ENCODE data around the gene CMSS1.

DNA sequence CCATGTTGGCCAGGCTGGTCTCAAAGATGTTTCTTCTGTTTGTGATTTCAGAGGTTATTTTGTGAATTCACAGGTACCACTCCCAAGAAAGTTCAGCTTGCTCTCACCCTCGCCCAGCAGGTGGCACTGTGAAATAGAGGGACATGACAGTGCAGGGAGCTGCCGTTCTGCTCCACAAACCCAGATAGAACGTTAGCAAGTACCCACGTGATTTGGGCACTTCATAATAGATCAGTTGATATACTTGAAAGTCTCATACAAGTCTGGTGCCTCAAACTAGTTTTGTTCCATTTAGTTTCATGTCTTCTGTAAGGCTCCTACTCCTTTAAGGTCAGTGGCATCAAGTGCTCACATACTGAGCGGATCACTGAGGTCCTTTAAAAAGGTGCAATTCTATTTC is 251.2 kb downstream of the CMSS1 start:
- TF ChIP-seq SP1 (IDR thresholded peaks at IDR 0.05) (no peak), FOXK2 (IDR thresholded peaks at IDR 0.05) (no peak)
